ENCODE results near the gene ATG13. TPM values are rescaled to one million over a fixed set of nuclear protein-coding genes. Genes with fewer than 3 reads are reported as not detected.

Gene ATG13
- polyA plus RNA-seq, 1 donor (not counting 4 experiments of a cell fraction or from before 2014, with no cell fraction given) = 33.3 TPM

DNA sequence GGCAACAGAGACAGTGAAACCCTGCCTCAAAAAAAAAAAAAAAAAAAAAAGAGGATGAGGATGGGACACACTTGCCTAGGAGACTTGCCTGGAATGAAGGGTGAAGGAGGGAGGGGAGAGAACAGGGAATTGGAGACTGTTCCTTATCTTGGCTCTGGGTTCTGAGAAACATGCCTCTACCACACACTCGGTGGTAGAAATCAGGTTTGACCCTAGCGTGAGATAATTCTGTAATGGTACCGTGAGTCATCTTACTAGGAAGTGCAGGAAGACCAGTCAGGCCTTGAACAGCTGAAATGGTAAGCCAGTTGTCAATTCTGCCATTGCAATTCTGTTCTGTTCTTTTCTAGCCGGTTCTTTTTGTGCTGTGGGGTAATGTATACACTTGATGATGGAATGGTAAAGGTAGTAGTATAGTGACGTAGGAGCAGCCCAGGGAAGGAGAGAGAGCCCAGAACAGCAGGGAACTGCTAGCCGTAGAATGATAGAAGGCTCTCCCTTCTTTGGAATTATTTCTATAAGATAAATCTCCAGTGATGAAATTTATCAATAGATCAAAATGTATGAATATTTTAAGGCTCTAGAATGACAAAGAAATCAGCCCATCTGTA, 19.6 kb upstream of the ATG13 start:
- no peak overlapping the region for H3K4me2 ChIP-seq (ENCODE audit: control insufficient read depth, extremely low read depth, insufficient read depth, low read depth, low read length)
- H3K4me1 ChIP-seq (ENCODE audit: control insufficient read depth, extremely low read depth, insufficient read depth, low read length) = peaks cover 4% of the 10 kb centered on the region
- H3K9me1 ChIP-seq (ENCODE audit: control insufficient read depth, extremely low read depth, insufficient read depth, low read length) = no peaks in the 10 kb centered on the region
- H3K79me2 ChIP-seq (ENCODE audit: control insufficient read depth, insufficient read depth, low read length) = peaks cover 11% of the 10 kb centered on the region
- H3K27ac ChIP-seq (ENCODE audit: control insufficient read depth, insufficient read depth, low read length) = no peak overlapping the region
- H3K9ac ChIP-seq (ENCODE audit: control insufficient read depth, extremely low read depth, insufficient read depth, low read length) = no peak overlapping the region
- no peaks in the 10 kb centered on the region for H3K27me3 ChIP-seq (ENCODE audit: control insufficient read depth, extremely low read depth, insufficient read depth, low read length)
- H4K20me1 ChIP-seq (ENCODE audit: control insufficient read depth, extremely low read depth, insufficient read depth, low read length) = no peaks in the 10 kb centered on the region
- H2AFZ ChIP-seq (ENCODE audit: control insufficient read depth, low read length) = no peak overlapping the region
- DNase-seq (ENCODE audit: low read depth, low spot score) (no peak), FAIRE-seq (peak; percentile 17)
- no peaks in the 10 kb centered on the region for H3K9me3 ChIP-seq (ENCODE audit: control insufficient read depth, low read depth, low read length)
- H3K36me3 ChIP-seq (ENCODE audit: control insufficient read depth in 2 of 2, extremely low read depth in 1 of 2, insufficient read depth in 2 of 2, low read length in 2 of 2) = no peaks in the 10 kb centered on the region
- H3K4me3 ChIP-seq (ENCODE audit: control insufficient read depth in 2 of 3, extremely low read depth in 1 of 3, insufficient read depth in 2 of 3, low read depth in 1 of 3, low read length in 3 of 3) = no peak overlapping the region
- dilution Hi-C loops (cut with MboI; ENCODE audit: extremely low pct_ligation_motif_present, low sequenced_read_pairs) = no loop called here
- no peak for TF ChIP-seq EZH2 (IDR thresholded peaks at IDR 0.05; ENCODE audit: low read length)
- TF ChIP-seq, protein P1, sequence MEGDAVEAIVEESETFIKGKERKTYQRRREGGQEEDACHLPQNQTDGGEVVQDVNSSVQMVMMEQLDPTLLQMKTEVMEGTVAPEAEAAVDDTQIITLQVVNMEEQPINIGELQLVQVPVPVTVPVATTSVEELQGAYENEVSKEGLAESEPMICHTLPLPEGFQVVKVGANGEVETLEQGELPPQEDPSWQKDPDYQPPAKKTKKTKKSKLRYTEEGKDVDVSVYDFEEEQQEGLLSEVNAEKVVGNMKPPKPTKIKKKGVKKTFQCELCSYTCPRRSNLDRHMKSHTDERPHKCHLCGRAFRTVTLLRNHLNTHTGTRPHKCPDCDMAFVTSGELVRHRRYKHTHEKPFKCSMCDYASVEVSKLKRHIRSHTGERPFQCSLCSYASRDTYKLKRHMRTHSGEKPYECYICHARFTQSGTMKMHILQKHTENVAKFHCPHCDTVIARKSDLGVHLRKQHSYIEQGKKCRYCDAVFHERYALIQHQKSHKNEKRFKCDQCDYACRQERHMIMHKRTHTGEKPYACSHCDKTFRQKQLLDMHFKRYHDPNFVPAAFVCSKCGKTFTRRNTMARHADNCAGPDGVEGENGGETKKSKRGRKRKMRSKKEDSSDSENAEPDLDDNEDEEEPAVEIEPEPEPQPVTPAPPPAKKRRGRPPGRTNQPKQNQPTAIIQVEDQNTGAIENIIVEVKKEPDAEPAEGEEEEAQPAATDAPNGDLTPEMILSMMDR (optimal IDR thresholded peaks at IDR 0.05 in 1 of 3, IDR thresholded peaks at IDR 0.05 in 1 of 3, conservative IDR thresholded peaks at IDR 0.05 in 1 of 3; ENCODE audit: extremely low read depth in 1 of 3, insufficient read depth in 2 of 3, low read length in 3 of 3) = no peak

- no peak overlapping the region for H3K27ac ChIP-seq (ENCODE audit: control insufficient read depth, insufficient read depth, low read length)
Observed at GRCh38 chr11:46599340-46600193, 17.8 kb upstream of the ATG13 start.

More at GRCh38 chr11:46599340-46600193, 17.8 kb upstream of the ATG13 start:
- no peak for TF ChIP-seq EZH2 (IDR thresholded peaks at IDR 0.05; ENCODE audit: low read length)
- TF ChIP-seq, protein P1 (optimal IDR thresholded peaks at IDR 0.05 in 1 of 3, IDR thresholded peaks at IDR 0.05 in 1 of 3, conservative IDR thresholded peaks at IDR 0.05 in 1 of 3; ENCODE audit: extremely low read depth in 1 of 3, insufficient read depth in 2 of 3, low read length in 3 of 3) = no peak
- FAIRE-seq = no peak
- Histone ChIP-seq H4K20me1 (ENCODE audit: control insufficient read depth, extremely low read depth, insufficient read depth, low read length) (no peaks in the 10 kb centered on the region), H3K9me3 (ENCODE audit: control insufficient read depth, low read depth, low read length) (no peaks in the 10 kb centered on the region), H3K4me3 (ENCODE audit: control insufficient read depth in 2 of 3, extremely low read depth in 1 of 3, insufficient read depth in 2 of 3, low read depth in 1 of 3, low read length in 3 of 3) (no peak overlapping the region), H3K79me2 (ENCODE audit: control insufficient read depth, insufficient read depth, low read length) (no peaks in the 10 kb centered on the region), H3K9me1 (ENCODE audit: control insufficient read depth, extremely low read depth, insufficient read depth, low read length) (no peaks in the 10 kb centered on the region), H3K4me2 (ENCODE audit: control insufficient read depth, extremely low read depth, insufficient read depth, low read depth, low read length) (no peak overlapping the region), H3K4me1 (ENCODE audit: control insufficient read depth, extremely low read depth, insufficient read depth, low read length) (peaks cover 4% of the 10 kb centered on the region), H2AFZ (ENCODE audit: control insufficient read depth, low read length) (no peak overlapping the region), H3K9ac (ENCODE audit: control insufficient read depth, extremely low read depth, insufficient read depth, low read length) (no peak overlapping the region), H3K36me3 (ENCODE audit: control insufficient read depth in 2 of 2, extremely low read depth in 1 of 2, insufficient read depth in 2 of 2, low read length in 2 of 2) (peaks cover 0 to 3% of the 10 kb centered on the region in 2 experiments), H3K27me3 (ENCODE audit: control insufficient read depth, extremely low read depth, insufficient read depth, low read length) (no peaks in the 10 kb centered on the region)
- dilution Hi-C loops (cut with MboI; ENCODE audit: extremely low pct_ligation_motif_present, low sequenced_read_pairs) = no loop called here
- DNase-seq (ENCODE audit: low read depth, low spot score) = no peak

Data from keratinocyte (primary cell).